ENCODE data around the gene DHRS3. TPM values are rescaled to one million over a fixed set of nuclear protein-coding genes. Genes with fewer than 3 reads are reported as not detected.
A peak's percentile ranks its signal among the peaks of the same experiment; 100 is the strongest.

Gene DHRS3
- total RNA-seq, 1 donor: 161 TPM

DNA sequence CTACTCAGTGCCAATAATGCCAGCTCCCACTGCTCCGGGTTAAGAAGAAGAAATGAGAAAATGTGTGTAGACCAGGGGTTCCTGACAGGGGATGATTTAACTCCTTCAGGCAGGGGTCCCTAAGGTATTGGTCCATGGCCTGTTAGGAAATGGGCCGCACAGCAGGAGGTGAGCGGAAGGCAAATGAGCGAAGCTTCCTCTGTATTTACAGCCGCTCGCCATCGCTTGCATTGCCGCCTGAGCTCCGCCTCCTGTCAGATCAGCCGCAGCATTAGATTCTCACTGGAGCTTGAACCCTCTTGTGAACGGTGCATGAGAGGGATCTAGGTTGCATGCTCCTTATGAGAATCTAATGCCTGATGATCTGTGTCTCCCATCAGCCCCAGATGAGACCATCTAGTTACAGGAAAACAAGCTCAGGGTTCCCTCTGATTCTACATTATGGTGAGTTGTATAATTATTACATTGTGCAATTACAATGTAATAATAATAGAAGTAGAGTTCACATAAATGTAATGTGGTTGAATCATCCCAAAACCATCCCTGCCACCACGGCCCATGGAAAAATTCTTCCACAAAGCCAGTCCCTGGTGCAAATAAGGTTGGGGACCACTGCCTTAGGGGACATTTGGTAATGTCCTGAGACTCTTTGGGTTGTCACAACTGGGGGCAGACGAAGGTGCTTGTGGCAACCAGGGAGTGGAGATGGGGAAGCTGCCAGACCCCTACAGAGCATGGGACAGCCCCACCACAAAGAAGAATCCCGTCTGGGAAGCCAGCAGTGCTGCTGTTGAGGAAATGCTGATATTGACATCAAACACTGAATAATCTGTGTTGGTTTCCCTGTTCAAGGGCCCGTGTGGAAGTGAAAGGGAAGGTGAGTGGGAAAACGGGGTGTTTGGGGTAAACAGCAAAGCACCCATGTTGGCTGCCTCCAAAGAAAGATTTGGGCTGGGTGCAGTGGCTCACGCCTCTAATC is 60.8 kb downstream of the DHRS3 start:
- Histone ChIP-seq H4K20me1 (ENCODE audit: insufficient read depth, low read length) (no peaks in the 10 kb centered on the region), H2AFZ (ENCODE audit: low read length) (peak overlapping the region; percentile 61), H3K4me1 (ENCODE audit: insufficient read depth, low read length) (peaks cover 21% of the 10 kb centered on the region), H3K4me3 (ENCODE audit: insufficient read depth, low read length) (peak overlapping the region; percentile 20), H3K27me3 (ENCODE audit: insufficient read depth, low read length) (no peaks in the 10 kb centered on the region), H3K4me2 (ENCODE audit: insufficient read depth, low read length) (peak overlapping the region; percentile 44), H3K79me2 (ENCODE audit: insufficient read depth, low read length) (no peaks in the 10 kb centered on the region), H3K36me3 (ENCODE audit: insufficient read depth, low read length) (no peaks in the 10 kb centered on the region), H3K27ac (ENCODE audit: low read depth, low read length) (peak overlapping the region; percentile 94), H3K9me3 (ENCODE audit: low read depth, low read length) (no peaks in the 10 kb centered on the region)
- peak; percentile 76 for DNase-seq (ENCODE audit: insufficient read length, low spot score, missing footprints)
- TF ChIP-seq, protein P1, sequence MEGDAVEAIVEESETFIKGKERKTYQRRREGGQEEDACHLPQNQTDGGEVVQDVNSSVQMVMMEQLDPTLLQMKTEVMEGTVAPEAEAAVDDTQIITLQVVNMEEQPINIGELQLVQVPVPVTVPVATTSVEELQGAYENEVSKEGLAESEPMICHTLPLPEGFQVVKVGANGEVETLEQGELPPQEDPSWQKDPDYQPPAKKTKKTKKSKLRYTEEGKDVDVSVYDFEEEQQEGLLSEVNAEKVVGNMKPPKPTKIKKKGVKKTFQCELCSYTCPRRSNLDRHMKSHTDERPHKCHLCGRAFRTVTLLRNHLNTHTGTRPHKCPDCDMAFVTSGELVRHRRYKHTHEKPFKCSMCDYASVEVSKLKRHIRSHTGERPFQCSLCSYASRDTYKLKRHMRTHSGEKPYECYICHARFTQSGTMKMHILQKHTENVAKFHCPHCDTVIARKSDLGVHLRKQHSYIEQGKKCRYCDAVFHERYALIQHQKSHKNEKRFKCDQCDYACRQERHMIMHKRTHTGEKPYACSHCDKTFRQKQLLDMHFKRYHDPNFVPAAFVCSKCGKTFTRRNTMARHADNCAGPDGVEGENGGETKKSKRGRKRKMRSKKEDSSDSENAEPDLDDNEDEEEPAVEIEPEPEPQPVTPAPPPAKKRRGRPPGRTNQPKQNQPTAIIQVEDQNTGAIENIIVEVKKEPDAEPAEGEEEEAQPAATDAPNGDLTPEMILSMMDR (IDR thresholded peaks at IDR 0.05; ENCODE audit: extremely low read depth, low read depth, low read length): no peak

GRCh38 chr1:12556368-12556930 is 61.6 kb downstream of the DHRS3 start:
- Histone ChIP-seq H3K4me3 (ENCODE audit: insufficient read depth, low read length) (peak overlapping the region; percentile 20), H3K27ac (ENCODE audit: low read depth, low read length) (peak overlapping the region; percentile 94), H4K20me1 (ENCODE audit: insufficient read depth, low read length) (no peaks in the 10 kb centered on the region), H2AFZ (ENCODE audit: low read length) (peak overlapping the region; percentile 61), H3K79me2 (ENCODE audit: insufficient read depth, low read length) (no peaks in the 10 kb centered on the region), H3K9me3 (ENCODE audit: low read depth, low read length) (no peaks in the 10 kb centered on the region), H3K4me2 (ENCODE audit: insufficient read depth, low read length) (peak overlapping the region; percentile 44), H3K4me1 (ENCODE audit: insufficient read depth, low read length) (peaks cover 21% of the 10 kb centered on the region), H3K36me3 (ENCODE audit: insufficient read depth, low read length) (no peaks in the 10 kb centered on the region), H3K27me3 (ENCODE audit: insufficient read depth, low read length) (no peaks in the 10 kb centered on the region)
- TF ChIP-seq, protein P1 (IDR thresholded peaks at IDR 0.05; ENCODE audit: extremely low read depth, low read depth, low read length): no peak
- DNase-seq (ENCODE audit: insufficient read length, low spot score, missing footprints): peak; percentile 98

DNA sequence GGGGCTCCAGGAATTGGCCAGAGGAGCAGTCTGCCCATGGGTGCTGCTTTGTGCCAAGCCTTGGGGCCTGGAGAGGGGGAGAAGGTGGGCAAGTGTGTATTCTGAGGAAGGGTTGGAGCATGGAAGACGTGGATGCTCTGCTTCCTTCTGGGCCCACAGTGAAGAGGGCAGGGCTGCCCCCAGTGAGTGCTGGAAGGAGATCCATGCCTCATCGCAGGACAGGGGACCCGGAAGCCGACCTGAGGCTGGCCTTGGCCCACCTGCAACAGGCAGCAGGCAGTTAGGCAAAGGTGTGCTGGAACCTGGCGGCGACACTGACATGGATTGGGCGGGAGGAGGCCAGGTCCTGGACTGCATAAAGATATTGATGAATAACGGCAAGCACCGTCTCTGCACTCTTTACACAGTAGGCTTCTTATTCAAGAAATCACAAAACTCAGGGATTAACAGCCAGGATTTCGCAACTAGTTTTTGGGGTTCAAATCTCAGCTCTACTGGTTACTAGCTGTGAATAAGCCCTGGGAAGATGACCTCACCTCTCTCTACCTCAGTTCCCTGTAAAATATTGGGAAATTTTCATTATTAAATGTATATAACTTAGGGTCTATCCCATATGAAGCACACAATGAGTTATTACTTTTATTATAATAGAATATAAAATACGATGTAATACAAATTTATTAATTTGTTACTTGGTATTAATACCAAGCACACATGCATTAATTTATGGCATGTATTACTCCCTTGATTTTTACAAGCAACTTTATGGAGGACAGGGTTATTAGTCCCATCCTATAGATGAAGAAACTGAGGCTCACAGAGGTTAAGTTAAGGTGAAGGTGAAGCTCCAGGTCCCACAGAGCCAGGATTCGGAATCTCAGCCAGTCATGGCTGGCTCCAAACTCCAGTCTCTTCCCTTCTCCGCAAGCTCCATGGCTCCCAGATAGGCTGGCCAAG is 62.3 kb downstream of the DHRS3 start:
- Histone ChIP-seq H3K4me3 (ENCODE audit: insufficient read depth, low read length) (no peak overlapping the region), H3K27ac (ENCODE audit: low read depth, low read length) (peak overlapping the region; percentile 94), H3K9me3 (ENCODE audit: low read depth, low read length) (no peaks in the 10 kb centered on the region), H4K20me1 (ENCODE audit: insufficient read depth, low read length) (no peaks in the 10 kb centered on the region), H3K4me1 (ENCODE audit: insufficient read depth, low read length) (peaks cover 21% of the 10 kb centered on the region), H3K4me2 (ENCODE audit: insufficient read depth, low read length) (no peak overlapping the region), H3K79me2 (ENCODE audit: insufficient read depth, low read length) (no peaks in the 10 kb centered on the region), H3K27me3 (ENCODE audit: insufficient read depth, low read length) (no peaks in the 10 kb centered on the region), H3K36me3 (ENCODE audit: insufficient read depth, low read length) (no peaks in the 10 kb centered on the region), H2AFZ (ENCODE audit: low read length) (peak overlapping the region; percentile 25)
- TF ChIP-seq, protein P1 (IDR thresholded peaks at IDR 0.05; ENCODE audit: extremely low read depth, low read depth, low read length): no peak
- peak; percentile 29 for DNase-seq (ENCODE audit: insufficient read length, low spot score, missing footprints)

Data from osteoblast (primary cell).